ENCODE measurements around the gene C4orf50.

The C4orf50 gene

GRCh38 chr4:5990446-5991160 lies 27.6 kb downstream of the C4orf50 start:
- TF ChIP-seq CTCF (IDR thresholded peaks at IDR 0.05; ENCODE audit: low read depth, low read length, missing control alignments), result no peak
- DNase-seq (ENCODE audit: extremely low read depth, low read depth), result no peak

GRCh38 chr4:5989236-5990225 lies 28.7 kb downstream of the C4orf50 start:
- H3K4me3 ChIP-seq (replicated peaks; ENCODE audit: low read depth, low read length), result no peak overlapping the region
- DNase-seq (ENCODE audit: extremely low read depth, low read depth), result no peak
- TF ChIP-seq CTCF (IDR thresholded peaks at IDR 0.05; ENCODE audit: low read depth, low read length, missing control alignments), result no peak

More at GRCh38 chr4:5990446-5991160, 27.6 kb downstream of the C4orf50 start:
- no peak overlapping the region for H3K4me3 ChIP-seq (replicated peaks; ENCODE audit: low read depth, low read length)

GRCh38 chr4:5988086-5988845 lies 30.0 kb downstream of the C4orf50 start:
- TF ChIP-seq CTCF (IDR thresholded peaks at IDR 0.05; ENCODE audit: low read depth, low read length, missing control alignments), result no peak
- no peak overlapping the region for H3K4me3 ChIP-seq (replicated peaks; ENCODE audit: low read depth, low read length)
- no peak for DNase-seq (ENCODE audit: extremely low read depth, low read depth)

GRCh38 chr4:5984843-5985242 lies 33.4 kb downstream of the C4orf50 start:
- no peak for TF ChIP-seq CTCF (IDR thresholded peaks at IDR 0.05; ENCODE audit: low read depth, low read length, missing control alignments)
- no peak for DNase-seq (ENCODE audit: extremely low read depth, low read depth)
- no peak overlapping the region for H3K4me3 ChIP-seq (replicated peaks; ENCODE audit: low read depth, low read length)

GRCh38 chr4:5982156-5982973 lies 35.9 kb downstream of the C4orf50 start:
- no peak for TF ChIP-seq CTCF (IDR thresholded peaks at IDR 0.05; ENCODE audit: low read depth, low read length, missing control alignments)
- DNase-seq (ENCODE audit: extremely low read depth, low read depth), result no peak
- H3K4me3 ChIP-seq (replicated peaks; ENCODE audit: low read depth, low read length), result no peak overlapping the region

Data from HFF-Myc (cell line).